ENCODE data around the gene PHLDA1. TPM values are rescaled to one million over a fixed set of nuclear protein-coding genes. Genes with fewer than 3 reads are reported as not detected.

Gene PHLDA1
- total RNA-seq, 2 experiments from 2014 or later: 6.5 TPM

GRCh38 chr12:76078748-76079147 lies 47.2 kb upstream of the PHLDA1 start:
- Histone ChIP-seq H3K27me3 (ENCODE audit: control insufficient read depth in 1 of 2, insufficient read depth in 2 of 2, low read length in 2 of 2) (no peaks in the 10 kb centered on the region), H3K27ac (ENCODE audit: low read depth in 1 of 2, low read length in 2 of 2) (no peak overlapping the region), H3K36me3 (ENCODE audit: insufficient read depth, low read length) (peaks cover 6% of the 10 kb centered on the region), H3K4me1 (ENCODE audit: insufficient read depth, low read length) (peaks cover 30% of the 10 kb centered on the region), H3K4me3 (ENCODE audit: low read length) (no peak overlapping the region), H3K9me3 (ENCODE audit: control insufficient read depth in 1 of 2, insufficient read depth in 1 of 2, low read length in 2 of 2) (peaks cover 0 to 4% of the 10 kb centered on the region in 2 experiments)
- ATAC-seq (ENCODE audit: poor library complexity) (no peak), DNase-seq (no peak)
- H3K4me3 Mint-ChIP-seq: peak overlapping the region; percentile 22
- peaks cover 40% of the 10 kb centered on the region for H3K36me3 Mint-ChIP-seq (ENCODE audit: low read depth)
- no peak for TF ChIP-seq CTCF (IDR thresholded peaks at IDR 0.05)
- H3K27me3 Mint-ChIP-seq: no peaks in the 10 kb centered on the region
- no peak overlapping the region for H3K27ac Mint-ChIP-seq
- POLR2A ChIA-PET: no interaction called here
- intact Hi-C loops (cut with DNase I, micrococcal nuclease): no loop called here
- H3K9me3 Mint-ChIP-seq: peaks cover 2% of the 10 kb centered on the region
- peaks cover 86% of the 10 kb centered on the region for H3K4me1 Mint-ChIP-seq (ENCODE audit: low read depth)
- CTCF ChIA-PET: no interaction called here

GRCh38 chr12:76075448-76075847 lies 43.9 kb upstream of the PHLDA1 start:
- Mint-ChIP-seq H3K4me3 (peak overlapping the region; percentile 5), H3K36me3 (ENCODE audit: low read depth) (peaks cover 63% of the 10 kb centered on the region), H3K9me3 (peaks cover 2% of the 10 kb centered on the region), H3K27ac (no peak overlapping the region), H3K27me3 (no peaks in the 10 kb centered on the region), H3K4me1 (ENCODE audit: low read depth) (peaks cover 87% of the 10 kb centered on the region)
- Histone ChIP-seq H3K27ac (ENCODE audit: low read depth in 1 of 2, low read length in 2 of 2) (no peak overlapping the region), H3K36me3 (ENCODE audit: insufficient read depth, low read length) (peaks cover 19% of the 10 kb centered on the region), H3K9me3 (ENCODE audit: control insufficient read depth in 1 of 2, insufficient read depth in 1 of 2, low read length in 2 of 2) (peaks cover 0 to 4% of the 10 kb centered on the region in 2 experiments), H3K27me3 (ENCODE audit: control insufficient read depth in 1 of 2, insufficient read depth in 2 of 2, low read length in 2 of 2) (no peaks in the 10 kb centered on the region), H3K4me3 (ENCODE audit: low read length) (no peak overlapping the region), H3K4me1 (ENCODE audit: insufficient read depth, low read length) (peaks cover 12% of the 10 kb centered on the region)
- intact Hi-C loops (cut with DNase I, micrococcal nuclease): no loop called here
- POLR2A ChIA-PET: no interaction called here
- CTCF ChIA-PET: no interaction called here
- DNase-seq: no peak
- no peak for ATAC-seq (ENCODE audit: poor library complexity)
- TF ChIP-seq CTCF (IDR thresholded peaks at IDR 0.05): no peak

GRCh38 chr12:76074701-76075336 lies 43.2 kb upstream of the PHLDA1 start:
- Mint-ChIP-seq H3K27ac (no peak overlapping the region), H3K36me3 (ENCODE audit: low read depth) (peaks cover 62% of the 10 kb centered on the region), H3K4me1 (ENCODE audit: low read depth) (peaks cover 87% of the 10 kb centered on the region), H3K27me3 (no peaks in the 10 kb centered on the region), H3K9me3 (peaks cover 2% of the 10 kb centered on the region), H3K4me3 (no peak overlapping the region)
- H3K36me3 ChIP-seq (ENCODE audit: insufficient read depth, low read length): peaks cover 21% of the 10 kb centered on the region
- DNase-seq (no peak), ATAC-seq (ENCODE audit: poor library complexity) (no peak)
- H3K27me3 ChIP-seq (ENCODE audit: control insufficient read depth in 1 of 2, insufficient read depth in 2 of 2, low read length in 2 of 2): no peaks in the 10 kb centered on the region
- CTCF ChIA-PET: no interaction called here
- H3K4me1 ChIP-seq (ENCODE audit: insufficient read depth, low read length): peaks cover 11% of the 10 kb centered on the region
- no peak overlapping the region for H3K27ac ChIP-seq (ENCODE audit: low read depth in 1 of 2, low read length in 2 of 2)
- POLR2A ChIA-PET: no interaction called here
- intact Hi-C loops (cut with DNase I, micrococcal nuclease): no loop called here
- H3K9me3 ChIP-seq (ENCODE audit: control insufficient read depth in 1 of 2, insufficient read depth in 1 of 2, low read length in 2 of 2): peaks cover 0 to 4% of the 10 kb centered on the region in 2 experiments
- TF ChIP-seq CTCF (IDR thresholded peaks at IDR 0.05): no peak
- H3K4me3 ChIP-seq (ENCODE audit: low read length): no peak overlapping the region

All from CD4-positive, alpha-beta T cell (primary cell).